SK-N-MC (cell line): Measurements from ENCODE around the gene MAP1S.

Experiments
- EZH2 ChIP-seq: fragments of 200-600 bp; sonication (generic); IDR thresholded peaks from one replicate; pipeline ENCODE4 v1.6.1; 2017; ENCODE audit warnings: antibody characterized with exemption
- FOXP2 ChIP-seq: optimal IDR thresholded peaks from 2 replicates; pipeline ENCODE3; 2011; ENCODE audit warnings: mild to moderate bottlenecking, moderate library complexity; ENCODE audit not compliant: insufficient read depth; ENCODE audit errors: extremely low read length, control extremely low read depth
- POLR2AphosphoS5 ChIP-seq: IDR thresholded peaks from 2 replicates; pipeline ENCODE4 v1.6.1; 2012; ENCODE audit warnings: mild to moderate bottlenecking, low read depth, low read length, borderline replicate concordance

DNA sequence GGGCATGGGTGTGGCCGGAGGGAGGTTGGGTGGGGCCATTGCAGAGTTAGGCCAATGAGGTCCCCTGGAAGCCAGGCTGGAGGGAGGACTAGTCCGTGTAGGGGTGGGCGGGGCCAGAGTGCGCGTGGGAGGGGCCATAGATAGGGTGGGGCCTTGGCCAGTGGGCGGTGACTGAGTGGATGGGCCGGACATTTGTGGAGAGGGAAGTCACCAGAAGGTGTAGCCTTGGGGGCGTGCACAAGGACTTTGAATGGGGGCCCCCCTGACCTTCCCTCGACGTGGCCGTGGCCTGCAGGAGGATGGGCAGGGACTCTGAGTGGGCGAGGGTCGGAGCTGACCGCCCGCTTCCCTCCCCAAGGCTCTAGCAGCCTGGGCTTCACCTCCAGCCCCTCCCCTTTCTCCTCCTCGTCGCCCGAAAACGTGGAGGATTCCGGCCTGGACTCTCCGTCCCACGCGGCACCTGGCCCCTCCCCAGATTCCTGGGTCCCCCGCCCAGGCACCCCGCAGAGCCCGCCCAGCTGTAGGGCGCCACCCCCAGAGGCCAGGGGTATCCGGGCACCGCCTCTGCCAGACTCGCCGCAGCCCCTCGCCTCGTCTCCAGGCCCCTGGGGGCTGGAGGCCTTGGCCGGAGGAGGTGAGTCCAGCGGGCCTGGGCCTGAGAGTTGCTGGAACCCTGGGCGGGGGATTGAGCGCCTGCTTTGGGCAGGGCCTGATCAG is 59.1 kb downstream of the MAP1S start:
- TF ChIP-seq POLR2AphosphoS5: no peak
- TF ChIP-seq FOXP2: no peak
- no peak for TF ChIP-seq EZH2
